K562 (cell line): Measurements from ENCODE around the gene CUX1. TPM values are rescaled to one million over a fixed set of nuclear protein-coding genes. Genes with fewer than 3 reads are reported as not detected.

ENCODE experiments used
- ATAC-seq: fragments of 200-7000 bp; cut with Tn5 transposase; 3 replicates; pipeline ENCODE4 v1.9.1; 2020; ENCODE audit warnings: moderate library complexity
- BruUV-seq: library from RNA; stranded (reverse); fragments of 400-500 nt; replicated peaks from 2 replicates; lab custom pipeline; 2021; lab: Mats Ljungman, UMichigan
- CTCF ChIA-PET: fragments of 300-600 bp; formaldehyde crosslinking; extraction: SDS; loops from one replicate; lab custom pipeline; 2021; ENCODE audit warnings: low intra/inter-chr PET ratio; lab: Yijun Ruan, JAX
- POLR2A ChIA-PET: fragments of 300-600, 350-650 bp; sonication (Branson Sonifier 250); formaldehyde crosslinking; extraction: SDS; loops from one replicate; lab custom pipeline; 2021; ENCODE audit warnings: antibody characterized with exemption, inconsistent platforms; lab: Yijun Ruan, JAX
- DNase-seq, 4 experiments: peaks; one replicate each; pipeline versions ENCODE4 v3.0.0 to v3.0.0-alpha.2; 2011 to 2018; ENCODE audit warnings: low spot score in 3 of 4, mixed read lengths in 3 of 4; ENCODE audit errors: extremely low read depth in 1 of 4
- FAIRE-seq: peaks from 2 replicates; lab custom pipeline; 2011; peaks lifted over from hg19 to GRCh38; lab: Jason Lieb, UNC
- H2AFZ ChIP-seq: 2 replicates; pipeline ENCODE4 v1.6.0; 2011; ENCODE audit warnings: low read depth, low read length, control low read depth, inconsistent platforms
- H3K27ac ChIP-seq: fragments of 200-600 bp; 3 replicates; pipeline ENCODE4 v1.8.0; 2011; ENCODE audit warnings: low read depth, mild to moderate bottlenecking, control low read depth, inconsistent platforms, low read length, moderate library complexity, mixed read lengths; ENCODE audit errors: extremely low read depth
- H3K27me3 ChIP-seq, 2 experiments: fragments of 300-600 bp in 1 of 2; 2 replicates in 1 of 2; 3 replicates in 1 of 2; pipeline versions ENCODE4 v1.6.0 to v1.8.0; 2011; ENCODE audit warnings: inconsistent platforms in 2 of 2, low read length in 2 of 2, mild to moderate bottlenecking in 1 of 2, mixed read lengths in 1 of 2, moderate library complexity in 1 of 2; ENCODE audit not compliant: control insufficient read depth in 2 of 2, insufficient read depth in 2 of 2
- H3K36me3 ChIP-seq: fragments of 300-600 bp; 3 replicates; pipeline ENCODE4 v1.8.0; 2011; ENCODE audit warnings: mild to moderate bottlenecking, low read length, inconsistent platforms; ENCODE audit not compliant: control insufficient read depth, insufficient read depth
- H3K4me1 ChIP-seq, 2 experiments: fragments of 200-600 bp in 1 of 2; replicated peaks in 1 of 2; 2 replicates in 1 of 2; 3 replicates in 1 of 2; pipeline versions ENCODE4 v1.5.1 to v1.8.0; 2011; ENCODE audit warnings: inconsistent platforms in 2 of 2, low read length in 2 of 2, mild to moderate bottlenecking in 1 of 2, mixed read lengths in 1 of 2, moderate library complexity in 1 of 2; ENCODE audit not compliant: control insufficient read depth in 2 of 2, insufficient read depth in 2 of 2
- H3K4me2 ChIP-seq: 2 replicates; pipeline ENCODE4 v1.6.1; 2011; ENCODE audit warnings: low read length, control low read depth, inconsistent platforms, mixed read lengths; ENCODE audit not compliant: insufficient read depth
- H3K4me3 ChIP-seq: fragments of 200-600 bp; sonication (generic), shearing (Covaris generic); 2 replicates; pipeline ENCODE4 v1.5.1; 2016; ENCODE audit warnings: control low read depth, inconsistent platforms
- H3K79me2 ChIP-seq: fragments of 200-600 bp; 3 replicates; pipeline ENCODE4 v1.8.0; 2011; ENCODE audit warnings: low read length, inconsistent platforms; ENCODE audit not compliant: control insufficient read depth, insufficient read depth
- H3K9ac ChIP-seq, 2 experiments: 2 replicates each; pipeline versions ENCODE4 v1.6.0 to v1.6.1; 2011; ENCODE audit warnings: low read depth in 2 of 2, low read length in 2 of 2, control low read depth in 1 of 2, inconsistent platforms in 1 of 2, mild to moderate bottlenecking in 1 of 2, mixed read lengths in 1 of 2; ENCODE audit not compliant: insufficient read depth in 1 of 2
- H3K9me1 ChIP-seq: one replicate; pipeline ENCODE4 v1.6.0; 2011; ENCODE audit warnings: inconsistent platforms, mild to moderate bottlenecking, low read length, moderate library complexity; ENCODE audit not compliant: control insufficient read depth, insufficient read depth
- H3K9me3 ChIP-seq: replicated peaks from 2 replicates; pipeline ENCODE4 v1.5.1; 2011; ENCODE audit warnings: low read depth, low read length, inconsistent platforms; ENCODE audit not compliant: control insufficient read depth, insufficient read depth
- H4K20me1 ChIP-seq: replicated peaks from 2 replicates; pipeline ENCODE4 v1.6.1; 2011; ENCODE audit warnings: low read length, inconsistent platforms, mixed read lengths; ENCODE audit not compliant: control insufficient read depth, insufficient read depth
- CTCF ChIP-seq, 3 experiments: IDR thresholded peaks in 2 of 3; conservative IDR thresholded peaks in 1 of 3; 2 replicates each; pipeline ENCODE4 v1.5.1; 2011 to 2012; ENCODE audit warnings: low read length in 3 of 3, mild to moderate bottlenecking in 3 of 3, control low read depth in 2 of 3, improper control_type of control experiment in 1 of 3, inconsistent platforms in 1 of 3, low read depth in 1 of 3, mixed read lengths in 1 of 3, moderate library complexity in 1 of 3; ENCODE audit not compliant: insufficient read depth in 2 of 3
- FOXM1 ChIP-seq, 2 experiments: fragments of 450-650 bp in 1 of 2; sonication (generic) in 1 of 2; formaldehyde crosslinking in 1 of 2; IDR thresholded peaks; 2 replicates each; pipeline versions ENCODE4 v1.6.1 to v1.9.0; 2017 to 2022; ENCODE audit warnings: low read depth in 2 of 2, mild to moderate bottlenecking in 2 of 2, missing genetic modification reagents in 1 of 2, moderate library complexity in 1 of 2
- ZBTB33 ChIP-seq: sonication (generic); formaldehyde crosslinking; IDR thresholded peaks from 2 replicates; pipeline ENCODE4 v1.8.1; 2023; ENCODE audit warnings: mild to moderate bottlenecking, missing genetic modification reagents
- WGBS: fragments of 100-300 bp; shearing (Covaris generic); methylation state at CpG from one replicate; pipeline ENCODE4 v1.1.6; 2016; ENCODE audit warnings: low coverage, mixed read lengths; ENCODE audit not compliant: insufficient coverage; ENCODE audit errors: missing lambda C conversion rate; 5-methylcytosine and 5-hydroxymethylcytosine counted together
- in situ Hi-C: fragments of 300-500 bp; cut with MboI; formaldehyde crosslinking; loops from 4 replicates; pipeline ENCODE4 v1.15.0; 2018; ENCODE audit warnings: inconsistent platforms, mixed read lengths
- intact Hi-C: fragments of 100-400 bp; cut with micrococcal nuclease; formaldehyde crosslinking; loops from 2 replicates; pipeline ENCODE4 v1.14.2; 2022
- polyA plus RNA-seq, 8 experiments: library from polyadenylated mRNA; depleted of rRNA in 4 of 8; stranded (reverse) in 5 of 8; unstranded in 3 of 8; fragments of >200 nt; fragmentation: Nextera tagmentation in 2 of 8; fragmentation: Illumina TruSeq in 1 of 8; extraction: Ambion mirVana in 2 of 8; extraction: Trizol in 1 of 8; gene quantifications; 2 replicates each; pipeline versions ENCODE4 v1.2.1 to v1.2.3, GENCODE V29; 2011 to 2014; ENCODE audit warnings: inconsistent platforms in 1 of 8, missing spikeins in 1 of 8
- total RNA-seq, 7 experiments: library from RNA; depleted of rRNA in 6 of 7; stranded (reverse); fragments of >200 nt in 6 of 7; fragmentation: Illumina TruSeq in 2 of 7; extraction: Trizol in 2 of 7; gene quantifications; 2 replicates each; pipeline versions ENCODE4 v1.2.1 to v1.2.3, GENCODE V29; 2011 to 2021; ENCODE audit warnings: low replicate concordance in 1 of 7

Gene CUX1
- total and polyA plus RNA-seq, 9 of the 15 experiments (the other 6 are each of a cell fraction or from before 2014, with no cell fraction given), result 3.6 to 55.3 (median 25.2) TPM

- ATAC-seq, result peak; percentile 66
- no peaks in the 10 kb centered on the region for H3K27me3 ChIP-seq
- 0 out of 3 replicates have a peak, but pooled peaks cover 3% of the 10 kb centered on the region for H3K36me3 ChIP-seq
- intact Hi-C loops (no loop called here), in situ Hi-C loops (no loop called here)
- DNase-seq, result no peak
- WGBS, result 71% methylated on average over 7 of the region's 10 CpGs
- H3K9me1 ChIP-seq, result no peaks in the 10 kb centered on the region
- peaks cover 6% of the 10 kb centered on the region; the same call in 1 of the 3 replicates for H3K79me2 ChIP-seq
- no peaks in the 10 kb centered on the region for H3K9me3 ChIP-seq
- BruUV-seq, result no TSS peak
- no peak overlapping the region for H2AFZ ChIP-seq
- H3K4me3 ChIP-seq, result no peak overlapping the region
- peaks cover 0 to 19% of the 10 kb centered on the region in 2 experiments; a peak in 2 of 5 replicates for H3K4me1 ChIP-seq
- peaks cover 16% of the 10 kb centered on the region for H4K20me1 ChIP-seq
- no peak for FAIRE-seq
- ChIA-PET POLR2A (interaction anchor here (0.6 kb wide), 1 partner anchor 479 kb away, joined by 4 read pairs; no protein-coding TSS in a partner anchor), CTCF (no interaction called here)
- H3K4me2 ChIP-seq, result no peak overlapping the region
- peak overlapping the region in 1 of 2 experiments; percentile 24; a peak in 1 of 4 replicates for H3K9ac ChIP-seq
- TF ChIP-seq FOXM1 (IDR thresholded peaks at IDR 0.05; ENCODE audit: low read depth) (no peak), FOXM1 (CRISPR knock-in tag; IDR thresholded peaks at IDR 0.05; ENCODE audit: low read depth) (no peak), CTCF (IDR thresholded peaks at IDR 0.05 in 2 of 3, conservative IDR thresholded peaks at IDR 0.05 in 1 of 3; ENCODE audit: insufficient read depth in 2 of 3, low read depth in 1 of 3, low read length in 3 of 3) (0 out of 6 replicates have a peak, but pooled peaks of 2 of the 3 experiments have one; percentile 6 to 8), ZBTB33 (CRISPR knock-in tag) (peak; percentile 92)
- H3K27ac ChIP-seq, result no peak overlapping the region
These were observed 178.8 kb downstream of the CUX1 start for GRCh38 chr7:101996131-101996691.
